Omental fat pad (tissue), 4 donors: ENCODE measurements around the gene CCR6. TPM values are rescaled to one million over a fixed set of nuclear protein-coding genes. Genes with fewer than 3 reads are reported as not detected.

Experiments used
- ATAC-seq: fragments of 150-250 bp; one replicate; pipeline ENCODE4 v1.9.1; 2016; ENCODE audit warnings: mild to moderate bottlenecking, moderate library complexity; ENCODE audit not compliant: low FRiP score
- DNase-seq: peaks from one replicate; pipeline ENCODE4 v3.0.0-alpha.2; 2019; ENCODE audit warnings: low spot score
- total RNA-seq, 4 donors: library from RNA; depleted of rRNA; stranded (reverse); fragments of >200 nt; gene quantifications; one replicate each; pipeline ENCODE4 v1.1.0, GENCODE V29; 2016
- TF ChIP-seq, protein P1 (sequence below), 3 donors: fragments of 450-650 bp; IDR thresholded peaks; one replicate each; pipeline ENCODE4 v1.5.1; 2016 to 2017; ENCODE audit warnings: antibody characterized with exemption in 3 of 3, mild to moderate bottlenecking in 3 of 3, moderate library complexity in 2 of 3

CCR6 gene
- total RNA-seq, 4 donors from 2014 or later: 0.36 to 1.1 (median 1.1) TPM; not detected in 1

DNA sequence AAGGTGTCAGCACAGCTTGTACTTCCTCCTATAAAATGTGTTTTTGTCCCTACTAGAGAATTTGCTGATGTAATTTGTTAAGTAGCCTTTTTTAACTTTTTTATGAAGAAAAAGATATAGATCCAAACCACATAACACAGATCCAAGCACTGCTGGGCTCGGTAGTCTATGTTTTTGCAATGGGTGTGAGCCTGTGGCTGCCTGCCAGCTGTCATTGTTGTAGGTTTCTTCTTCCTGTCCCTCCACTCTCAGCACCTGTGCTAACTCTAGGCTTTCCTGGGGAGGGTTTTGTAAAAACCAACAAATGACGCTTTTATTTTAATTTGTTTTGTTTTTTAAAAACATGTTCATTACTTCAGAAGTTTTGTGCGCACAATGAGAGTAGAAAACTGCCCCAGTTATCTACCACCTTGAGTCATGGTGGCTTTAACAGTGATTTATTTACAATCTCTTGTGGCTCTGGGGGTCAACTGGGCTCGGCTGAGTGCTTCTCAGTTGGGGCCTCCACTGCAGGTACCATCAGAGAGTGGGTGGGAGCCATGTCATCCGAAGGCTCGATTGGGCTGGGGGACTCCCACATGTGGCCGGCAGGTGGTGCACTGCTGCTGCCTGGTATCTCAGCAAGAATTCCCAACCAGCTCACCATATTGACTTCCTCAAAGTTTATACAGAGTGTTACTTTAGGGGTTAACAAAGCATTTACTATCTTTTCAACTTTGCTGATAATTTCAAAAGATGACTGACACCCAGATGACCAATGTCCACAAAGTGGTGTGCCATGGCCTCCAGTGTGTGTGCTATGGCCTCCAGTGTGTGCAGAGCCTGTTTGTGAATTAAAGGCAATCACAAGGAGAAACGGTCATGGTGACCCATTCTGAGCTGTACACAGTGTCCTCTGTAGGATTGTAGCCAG lies 3.0 kb upstream of the CCR6 start:
- DNase-seq (no peak), ATAC-seq (no peak)
- TF ChIP-seq, protein P1, sequence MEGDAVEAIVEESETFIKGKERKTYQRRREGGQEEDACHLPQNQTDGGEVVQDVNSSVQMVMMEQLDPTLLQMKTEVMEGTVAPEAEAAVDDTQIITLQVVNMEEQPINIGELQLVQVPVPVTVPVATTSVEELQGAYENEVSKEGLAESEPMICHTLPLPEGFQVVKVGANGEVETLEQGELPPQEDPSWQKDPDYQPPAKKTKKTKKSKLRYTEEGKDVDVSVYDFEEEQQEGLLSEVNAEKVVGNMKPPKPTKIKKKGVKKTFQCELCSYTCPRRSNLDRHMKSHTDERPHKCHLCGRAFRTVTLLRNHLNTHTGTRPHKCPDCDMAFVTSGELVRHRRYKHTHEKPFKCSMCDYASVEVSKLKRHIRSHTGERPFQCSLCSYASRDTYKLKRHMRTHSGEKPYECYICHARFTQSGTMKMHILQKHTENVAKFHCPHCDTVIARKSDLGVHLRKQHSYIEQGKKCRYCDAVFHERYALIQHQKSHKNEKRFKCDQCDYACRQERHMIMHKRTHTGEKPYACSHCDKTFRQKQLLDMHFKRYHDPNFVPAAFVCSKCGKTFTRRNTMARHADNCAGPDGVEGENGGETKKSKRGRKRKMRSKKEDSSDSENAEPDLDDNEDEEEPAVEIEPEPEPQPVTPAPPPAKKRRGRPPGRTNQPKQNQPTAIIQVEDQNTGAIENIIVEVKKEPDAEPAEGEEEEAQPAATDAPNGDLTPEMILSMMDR (IDR thresholded peaks at IDR 0.05): no peak

GRCh38 chr6:167120583-167120903 lies 2.4 kb upstream of the CCR6 start:
- TF ChIP-seq, protein P1 (IDR thresholded peaks at IDR 0.05): no peak
- no peak for DNase-seq
- ATAC-seq: no peak

DNA sequence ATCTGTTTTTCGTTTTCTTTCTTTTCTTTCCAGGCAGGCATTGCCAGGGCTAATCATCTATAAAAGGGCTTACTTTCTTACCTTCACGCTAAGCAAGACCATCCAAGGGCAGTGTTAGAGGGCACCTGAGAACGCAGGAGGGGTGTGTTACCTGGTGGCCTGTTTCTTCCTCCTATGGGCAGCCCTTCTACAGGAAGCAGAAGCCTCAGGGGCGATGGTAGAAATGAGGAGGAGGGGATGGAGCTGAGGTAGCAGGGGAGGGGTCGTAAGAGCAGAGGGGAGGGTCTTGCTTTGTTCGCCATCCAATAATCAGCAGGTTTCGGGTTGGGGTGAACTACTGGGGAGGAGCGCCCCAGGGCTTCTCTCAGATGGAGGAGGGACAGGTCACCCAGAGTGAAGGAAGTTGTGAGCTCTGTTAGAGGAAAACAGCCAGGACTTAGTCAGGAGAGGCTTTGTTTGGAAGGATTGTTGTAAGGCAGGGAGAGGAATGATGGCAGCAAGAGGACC lies 1.5 kb upstream of the CCR6 start:
- DNase-seq (no peak), ATAC-seq (no peak)
- TF ChIP-seq, protein P1 (IDR thresholded peaks at IDR 0.05): no peak

DNA sequence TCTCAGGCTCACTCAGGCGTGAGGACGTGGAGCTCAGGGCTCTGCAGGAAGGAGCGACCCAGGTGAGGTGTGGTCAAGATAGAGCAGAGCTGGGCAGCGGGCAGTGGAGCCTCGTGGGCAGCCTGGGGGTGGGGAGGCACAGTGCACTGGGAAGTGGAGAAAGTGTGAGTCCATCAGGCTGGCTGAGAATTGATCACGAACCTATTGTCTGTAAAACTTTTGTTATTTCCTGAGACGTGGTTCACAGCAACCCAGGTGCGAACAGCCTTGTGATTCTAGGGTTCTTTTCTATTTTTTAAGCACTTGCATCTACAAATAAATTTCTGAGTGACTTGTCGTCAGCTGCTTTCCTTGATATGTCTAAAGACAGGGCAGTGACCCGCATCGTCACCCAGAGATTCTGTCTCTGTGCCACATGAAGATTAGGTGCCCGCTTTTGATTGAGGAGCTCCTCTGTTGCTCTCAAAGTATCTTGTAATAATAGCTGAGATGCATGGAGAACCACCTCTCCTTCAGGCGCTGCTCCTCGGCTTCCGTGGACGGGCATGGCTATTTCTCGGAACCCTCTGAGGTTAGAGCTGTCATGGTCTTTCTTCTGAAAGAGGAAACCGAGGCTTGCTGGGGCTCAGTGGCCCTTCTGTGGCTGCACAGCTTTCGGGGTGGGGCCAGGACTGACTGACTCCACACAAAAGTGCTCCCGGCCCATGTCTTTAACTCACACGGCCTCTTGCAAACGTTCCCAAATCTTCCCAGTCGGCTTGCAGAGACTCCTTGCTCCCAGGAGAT lies 662 bp upstream of the CCR6 start:
- DNase-seq (no peak), ATAC-seq (no peak)
- TF ChIP-seq, protein P1 (IDR thresholded peaks at IDR 0.05): no peak

DNA sequence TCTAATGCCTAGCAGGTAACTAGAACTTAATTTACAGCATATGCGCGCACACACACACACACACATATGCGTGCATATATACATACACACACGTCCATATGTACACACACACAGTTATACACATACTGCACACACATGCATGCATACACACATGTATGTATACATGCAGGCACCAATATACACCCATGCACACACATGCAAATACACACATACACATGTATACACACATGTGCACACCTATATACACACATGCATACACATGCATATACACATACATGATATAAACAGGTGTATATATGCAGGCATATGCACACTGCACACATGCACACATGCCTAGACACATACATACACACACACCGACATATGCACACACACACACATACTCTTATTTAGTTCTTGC lies 1.9 kb downstream of the CCR6 start:
- no peak for ATAC-seq
- TF ChIP-seq, protein P1 (IDR thresholded peaks at IDR 0.05): no peak
- no peak for DNase-seq

- ATAC-seq: no peak
- TF ChIP-seq, protein P1 (IDR thresholded peaks at IDR 0.05): no peak
- DNase-seq: no peak
Measured at GRCh38 chr6:167125410-167125809, 2.5 kb downstream of the CCR6 start.
